Osteoblast (primary cell): ENCODE measurements around the gene NECTIN2. TPM values are rescaled to one million over a fixed set of nuclear protein-coding genes. Genes with fewer than 3 reads are reported as not detected.
"Not testable (repeated sequence)": the region's sequence is repeated elsewhere in the genome, so short reads cannot be mapped to it uniquely, and the experiment has no call there.

Source experiments
- DNase-seq: peaks from one replicate; pipeline ENCODE4 v3.0.0; 2011; ENCODE audit warnings: low spot score, mixed read lengths; ENCODE audit not compliant: insufficient read length; ENCODE audit errors: missing footprints
- H2AFZ ChIP-seq: 2 replicates; pipeline ENCODE4 v1.6.0; 2011; ENCODE audit warnings: mild to moderate bottlenecking, low read length
- H3K27ac ChIP-seq: 2 replicates; pipeline ENCODE4 v1.5.1; 2011; ENCODE audit warnings: mild to moderate bottlenecking, low read depth, low read length, moderate library complexity
- H3K27me3 ChIP-seq: 2 replicates; pipeline ENCODE4 v1.6.0; 2012; ENCODE audit warnings: mild to moderate bottlenecking, control low read depth, inconsistent platforms, low read length, moderate library complexity; ENCODE audit not compliant: insufficient read depth
- H3K36me3 ChIP-seq: 2 replicates; pipeline ENCODE4 v1.5.1; 2011; ENCODE audit warnings: mild to moderate bottlenecking, low read length, control low read depth, moderate library complexity; ENCODE audit not compliant: insufficient read depth
- H3K4me1 ChIP-seq: 2 replicates; pipeline ENCODE4 v1.5.1; 2011; ENCODE audit warnings: mild to moderate bottlenecking, low read length, control low read depth, moderate library complexity; ENCODE audit not compliant: insufficient read depth
- H3K4me2 ChIP-seq: 2 replicates; pipeline ENCODE4 v1.6.0; 2011; ENCODE audit warnings: mild to moderate bottlenecking, low read length; ENCODE audit not compliant: insufficient read depth
- H3K4me3 ChIP-seq: fragments of 200-600 bp; sonication (generic); 3 replicates; pipeline ENCODE4 v1.5.1; 2012; ENCODE audit warnings: mild to moderate bottlenecking, low read length, inconsistent platforms; ENCODE audit not compliant: insufficient read depth
- H3K79me2 ChIP-seq: 2 replicates; pipeline ENCODE4 v1.6.0; 2012; ENCODE audit warnings: mild to moderate bottlenecking, low read length, control low read depth, inconsistent platforms; ENCODE audit not compliant: insufficient read depth
- H3K9me3 ChIP-seq: 2 replicates; pipeline ENCODE4 v1.5.1; 2011; ENCODE audit warnings: low read depth, low read length, control low read depth
- H4K20me1 ChIP-seq: 2 replicates; pipeline ENCODE4 v1.6.0; 2012; ENCODE audit warnings: mild to moderate bottlenecking, low read length, control low read depth; ENCODE audit not compliant: insufficient read depth
- total RNA-seq: library from RNA; depleted of rRNA; stranded (reverse); fragments of >200 nt; gene quantifications from 2 replicates; pipeline ENCODE4 v1.2.3, GENCODE V29; 2012
- TF ChIP-seq, protein P1 (sequence below): IDR thresholded peaks from 2 replicates; pipeline ENCODE4 v1.5.1; 2011; ENCODE audit warnings: mild to moderate bottlenecking, low read depth, low read length, moderate library complexity; ENCODE audit errors: extremely low read depth

NECTIN2 gene
- total RNA-seq, 1 donor = 46.0 TPM

DNA sequence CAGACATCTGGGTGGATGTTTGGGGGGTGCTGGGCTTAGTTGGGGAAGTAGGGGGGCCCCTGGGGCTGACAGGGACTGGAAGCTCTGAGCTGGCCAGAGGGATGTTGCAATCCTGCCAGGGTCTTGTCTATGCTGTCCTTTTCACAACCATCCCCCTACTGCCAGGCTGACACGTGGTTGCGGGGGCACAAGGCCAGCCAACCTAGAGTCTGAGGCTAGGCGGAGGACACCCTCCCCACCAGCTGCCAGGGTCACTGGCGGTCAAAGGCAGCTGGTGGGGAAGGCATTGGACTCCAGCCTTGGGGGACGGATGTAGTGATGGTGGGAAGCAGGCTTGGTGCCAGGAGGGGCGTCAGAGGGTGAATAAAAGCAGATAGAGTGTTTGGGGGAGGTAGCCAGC, 66.8 kb downstream of the NECTIN2 start:
- Histone ChIP-seq H3K79me2 (no peaks in the 10 kb centered on the region), H3K4me2 (no peak overlapping the region), H2AFZ (no peak overlapping the region), H3K27ac (no peak overlapping the region), H3K9me3 (no peaks in the 10 kb centered on the region), H4K20me1 (no peaks in the 10 kb centered on the region), H3K36me3 (no peaks in the 10 kb centered on the region), H3K4me3 (no peak overlapping the region), H3K27me3 (no peaks in the 10 kb centered on the region), H3K4me1 (peaks cover 7% of the 10 kb centered on the region)
- peak; percentile 32 for DNase-seq
- TF ChIP-seq, protein P1, sequence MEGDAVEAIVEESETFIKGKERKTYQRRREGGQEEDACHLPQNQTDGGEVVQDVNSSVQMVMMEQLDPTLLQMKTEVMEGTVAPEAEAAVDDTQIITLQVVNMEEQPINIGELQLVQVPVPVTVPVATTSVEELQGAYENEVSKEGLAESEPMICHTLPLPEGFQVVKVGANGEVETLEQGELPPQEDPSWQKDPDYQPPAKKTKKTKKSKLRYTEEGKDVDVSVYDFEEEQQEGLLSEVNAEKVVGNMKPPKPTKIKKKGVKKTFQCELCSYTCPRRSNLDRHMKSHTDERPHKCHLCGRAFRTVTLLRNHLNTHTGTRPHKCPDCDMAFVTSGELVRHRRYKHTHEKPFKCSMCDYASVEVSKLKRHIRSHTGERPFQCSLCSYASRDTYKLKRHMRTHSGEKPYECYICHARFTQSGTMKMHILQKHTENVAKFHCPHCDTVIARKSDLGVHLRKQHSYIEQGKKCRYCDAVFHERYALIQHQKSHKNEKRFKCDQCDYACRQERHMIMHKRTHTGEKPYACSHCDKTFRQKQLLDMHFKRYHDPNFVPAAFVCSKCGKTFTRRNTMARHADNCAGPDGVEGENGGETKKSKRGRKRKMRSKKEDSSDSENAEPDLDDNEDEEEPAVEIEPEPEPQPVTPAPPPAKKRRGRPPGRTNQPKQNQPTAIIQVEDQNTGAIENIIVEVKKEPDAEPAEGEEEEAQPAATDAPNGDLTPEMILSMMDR = no peak

DNA sequence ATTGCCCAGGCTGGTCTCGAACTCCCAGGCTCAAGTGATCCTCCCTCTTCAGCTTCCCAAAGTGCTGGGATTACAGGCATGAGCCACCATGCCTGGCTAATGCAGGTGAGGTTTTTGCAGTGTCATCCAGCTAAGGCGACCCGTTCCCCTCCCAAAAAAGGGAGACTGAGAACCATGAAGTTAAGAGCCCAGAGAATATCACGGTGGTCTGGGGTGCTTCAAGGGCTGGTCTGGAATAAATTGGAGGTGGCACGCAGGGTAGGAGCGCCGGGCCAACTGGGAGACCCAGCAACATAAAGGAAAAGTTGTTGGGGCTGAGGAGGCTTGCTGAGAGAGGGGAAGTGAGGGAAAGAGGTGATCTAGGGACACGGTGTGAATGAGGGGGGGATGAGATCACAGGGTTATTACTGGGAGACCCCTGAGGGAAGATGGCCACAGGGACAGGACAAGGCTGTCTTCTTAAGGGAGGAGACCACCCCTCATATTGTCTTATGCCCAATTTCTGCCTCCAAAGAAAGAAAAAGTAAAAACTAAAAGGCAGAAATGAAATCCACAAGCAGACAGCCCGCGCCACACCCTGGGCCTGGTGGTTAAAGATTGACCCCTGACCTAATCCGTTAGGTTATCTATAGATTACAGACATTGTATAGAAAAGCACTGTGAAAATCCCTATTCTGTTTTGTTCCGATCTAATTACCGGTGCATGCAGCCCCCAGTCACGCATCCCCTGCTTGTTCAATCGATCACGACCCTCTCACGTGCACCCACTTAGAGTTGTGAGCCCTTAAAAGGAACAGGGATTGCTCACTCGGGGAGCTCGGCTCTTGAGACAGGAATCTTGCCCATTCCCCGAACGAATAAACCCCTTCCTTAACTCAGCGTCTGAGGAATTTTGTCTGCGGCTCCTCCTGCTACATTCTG, 67.7 kb downstream of the NECTIN2 start:
- peak overlapping the region; percentile 81 for H3K4me2 ChIP-seq
- not testable (repeated sequence) for H3K9me3 ChIP-seq, H3K27ac ChIP-seq, H3K36me3 ChIP-seq, H3K4me3 ChIP-seq, H3K4me1 ChIP-seq, H3K27me3 ChIP-seq, H2AFZ ChIP-seq, H4K20me1 ChIP-seq, H3K79me2 ChIP-seq
- peak; percentile 60 for DNase-seq

DNA sequence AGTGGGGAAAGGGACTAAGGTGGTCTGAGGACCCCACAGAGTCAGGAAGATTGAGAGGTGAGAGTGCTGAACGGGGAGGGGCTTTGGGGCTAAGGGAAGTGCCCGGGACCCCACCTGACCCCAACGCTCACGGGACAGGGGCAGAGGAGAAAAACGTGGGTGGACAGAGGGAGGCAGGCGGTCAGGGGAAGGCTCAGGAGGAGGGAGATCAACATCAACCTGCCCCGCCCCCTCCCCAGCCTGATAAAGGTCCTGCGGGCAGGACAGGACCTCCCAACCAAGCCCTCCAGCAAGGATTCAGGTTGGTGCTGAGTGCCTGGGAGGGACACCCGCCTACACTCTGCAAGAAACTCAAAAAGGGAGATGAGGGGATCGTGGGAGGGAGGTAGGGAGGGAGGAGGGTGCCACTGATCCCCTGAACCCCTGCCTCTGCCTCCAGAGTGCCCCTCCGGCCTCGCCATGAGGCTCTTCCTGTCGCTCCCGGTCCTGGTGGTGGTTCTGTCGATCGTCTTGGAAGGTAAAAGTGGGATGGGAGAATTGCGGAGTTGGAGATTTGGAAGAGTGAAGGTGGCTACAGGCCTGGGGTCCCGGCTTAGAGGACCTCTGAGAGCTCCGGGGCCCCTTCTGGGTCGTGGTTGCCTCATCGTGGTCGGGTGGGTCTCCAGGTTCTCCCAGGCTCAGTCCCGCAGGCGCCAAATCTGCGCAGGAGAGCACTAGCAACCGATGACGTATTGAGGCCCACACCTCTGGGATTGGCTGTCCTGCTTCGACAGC, 68.5 kb downstream of the NECTIN2 start, which contains the start of gene APOC1:
Gene APOC1, plus strand, starts transcription at position 176 of the 774 bp plus-strand sequence. Its CDS starts 284 bp downstream, at position 460.
- Histone ChIP-seq H3K4me3 (peak within 1 kb of the TSS; percentile 70), H3K27ac (peak within 1 kb of the TSS; percentile 66), H2AFZ (peak within 1 kb of the TSS; percentile 90), H3K4me2 (peak within 1 kb of the TSS; percentile 81)
- H3K4me1 ChIP-seq, H3K79me2 ChIP-seq, H3K9me3 ChIP-seq, H3K36me3 ChIP-seq, H4K20me1 ChIP-seq, H3K27me3 ChIP-seq: not testable (repeated sequence)
- peak; percentile 99 for DNase-seq

DNA sequence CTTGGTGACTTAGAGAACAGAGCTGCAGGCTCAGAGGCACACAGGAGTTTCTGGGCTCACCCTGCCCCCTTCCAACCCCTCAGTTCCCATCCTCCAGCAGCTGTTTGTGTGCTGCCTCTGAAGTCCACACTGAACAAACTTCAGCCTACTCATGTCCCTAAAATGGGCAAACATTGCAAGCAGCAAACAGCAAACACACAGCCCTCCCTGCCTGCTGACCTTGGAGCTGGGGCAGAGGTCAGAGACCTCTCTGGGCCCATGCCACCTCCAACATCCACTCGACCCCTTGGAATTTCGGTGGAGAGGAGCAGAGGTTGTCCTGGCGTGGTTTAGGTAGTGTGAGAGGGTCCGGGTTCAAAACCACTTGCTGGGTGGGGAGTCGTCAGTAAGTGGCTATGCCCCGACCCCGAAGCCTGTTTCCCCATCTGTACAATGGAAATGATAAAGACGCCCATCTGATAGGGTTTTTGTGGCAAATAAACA, 78.2 kb downstream of the NECTIN2 start:
- H3K27me3 ChIP-seq = no peaks in the 10 kb centered on the region
- TF ChIP-seq, protein P1 = no peak
- H3K4me3 ChIP-seq = no peak overlapping the region
- no peaks in the 10 kb centered on the region for H3K36me3 ChIP-seq
- no peak overlapping the region for H3K27ac ChIP-seq
- no peaks in the 10 kb centered on the region for H4K20me1 ChIP-seq
- H2AFZ ChIP-seq = peak overlapping the region; percentile 54
- no peak overlapping the region for H3K4me2 ChIP-seq
- no peak for DNase-seq
- H3K9me3 ChIP-seq = no peaks in the 10 kb centered on the region
- H3K79me2 ChIP-seq = no peaks in the 10 kb centered on the region
- H3K4me1 ChIP-seq = peaks cover 32% of the 10 kb centered on the region
